HG03521 (cell line): ENCODE results near the gene P3H2.

Experiments used
- ATAC-seq: cut with Tn5 transposase; IDR thresholded peaks from one replicate; pipeline ENCODE4 v1.9.1; 2021; ENCODE audit warnings: mild to moderate bottlenecking, moderate library complexity; ENCODE audit not compliant: unreplicated experiment

P3H2 gene

DNA sequence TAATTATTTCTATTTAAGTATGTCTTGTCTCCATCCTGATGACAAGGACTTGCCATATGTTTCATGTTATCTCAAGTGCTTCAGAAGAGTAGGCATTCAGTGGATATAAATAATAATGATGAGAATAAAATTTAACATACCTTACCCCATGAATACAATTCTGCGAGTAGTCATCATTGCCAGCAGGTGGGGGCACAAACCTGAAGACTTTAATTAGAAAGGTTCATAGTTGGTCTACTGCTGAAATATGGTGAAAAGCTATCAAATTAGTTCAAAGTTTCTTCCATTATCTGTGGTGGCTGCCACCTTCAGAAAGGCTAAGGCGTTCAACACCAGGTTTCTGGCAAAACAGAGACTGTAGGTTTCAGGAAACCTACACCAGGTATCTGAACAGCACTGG, 100.9 kb downstream of the P3H2 start:
- no peak for ATAC-seq

DNA sequence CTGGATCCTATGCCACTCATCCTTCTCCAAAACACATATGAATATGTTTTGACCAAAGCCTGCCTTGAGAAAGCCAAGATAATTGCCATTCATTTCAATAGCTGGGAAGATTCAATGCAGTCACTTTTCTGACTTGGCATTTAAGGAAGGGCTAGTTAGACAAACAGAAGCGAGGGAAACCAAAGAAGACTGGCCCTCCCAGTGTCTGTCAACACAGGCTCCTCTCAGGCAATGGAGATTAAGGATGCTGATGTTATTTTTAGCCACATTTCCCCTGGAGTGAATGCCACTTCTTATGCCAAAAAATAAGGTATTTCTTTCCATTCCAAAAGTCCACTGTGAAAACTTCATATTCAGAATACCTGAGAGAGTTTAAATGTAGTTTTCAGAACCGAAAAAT, 101.7 kb downstream of the P3H2 start:
- ATAC-seq = no peak

- ATAC-seq = no peak
Observed at GRCh38 chr3:190018460-190018859, 102.2 kb downstream of the P3H2 start.

DNA sequence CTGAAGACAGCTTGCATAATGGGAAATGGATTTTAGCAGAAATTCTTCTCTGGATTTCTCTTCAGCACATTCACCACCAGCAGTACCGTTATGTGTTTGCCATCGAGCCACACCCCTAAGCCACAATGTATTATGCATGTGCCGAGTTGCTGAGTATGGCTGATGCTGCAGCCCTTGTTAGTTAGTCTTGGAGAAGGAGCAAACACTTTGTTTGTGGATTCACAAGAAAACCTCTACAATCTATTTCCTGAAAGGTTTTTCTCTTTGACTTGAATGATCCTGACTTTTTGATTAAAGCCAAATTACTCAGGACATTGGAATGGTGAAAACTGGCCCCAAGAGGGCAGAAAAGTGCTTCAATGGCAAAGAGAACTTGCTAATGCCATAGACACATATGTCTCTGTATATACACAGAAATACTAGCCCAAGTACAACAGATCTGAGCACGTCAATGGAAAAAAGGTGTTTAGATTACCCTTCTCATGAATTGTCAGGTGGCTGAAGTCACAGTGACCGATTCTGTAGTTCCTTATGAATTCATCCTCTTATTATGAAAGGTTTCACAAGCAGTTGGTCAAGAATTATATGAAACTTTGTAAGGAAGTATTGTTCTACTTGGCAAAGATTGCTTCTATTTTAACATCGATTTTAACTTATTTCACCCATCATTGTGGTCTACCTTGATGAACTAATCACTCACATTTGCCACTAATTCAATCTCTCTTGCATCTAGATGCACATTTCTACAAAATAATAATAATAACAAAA, 103.0 kb downstream of the P3H2 start:
- ATAC-seq = no peak

DNA sequence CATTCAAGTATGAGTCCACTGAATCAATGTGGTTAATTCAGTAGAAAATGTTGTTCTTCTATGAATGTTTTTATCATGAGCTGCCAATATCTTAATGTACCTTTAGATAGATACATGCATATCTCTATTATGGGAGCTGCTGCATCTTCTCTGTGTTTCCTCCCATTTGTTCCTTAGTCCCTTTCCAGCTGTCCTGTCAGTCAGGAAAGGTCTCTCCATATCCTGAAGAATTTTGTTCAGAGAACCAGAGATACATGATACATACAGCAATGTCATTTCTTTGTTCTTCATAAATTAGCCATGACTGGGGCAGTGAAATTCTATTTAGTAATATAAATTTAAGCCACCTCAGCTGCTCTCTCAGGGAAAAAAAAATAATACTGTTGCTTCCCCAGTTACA, 103.7 kb downstream of the P3H2 start:
- no peak for ATAC-seq

DNA sequence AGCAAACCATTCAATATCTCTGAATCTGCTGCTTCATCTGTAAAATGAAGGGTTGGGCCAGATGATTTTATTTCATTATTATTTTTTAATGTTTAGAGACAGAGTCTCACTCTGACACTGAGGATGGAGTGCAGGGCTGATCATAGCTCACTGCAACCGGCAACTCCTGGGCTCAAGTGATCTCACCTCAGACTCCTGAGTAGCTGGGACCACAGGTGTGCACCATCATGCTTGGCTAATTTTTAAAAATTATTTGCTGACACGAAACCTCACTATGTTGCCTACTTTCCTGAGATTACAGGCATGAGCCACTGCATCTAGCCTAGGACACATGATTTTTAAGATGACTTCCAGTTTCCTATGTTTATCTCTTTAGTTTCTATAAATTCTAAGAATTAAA, 105.8 kb downstream of the P3H2 start:
- ATAC-seq = no peak

GRCh38 chr3:190013943-190014924, 106.5 kb downstream of the P3H2 start:
- ATAC-seq = no peak

DNA sequence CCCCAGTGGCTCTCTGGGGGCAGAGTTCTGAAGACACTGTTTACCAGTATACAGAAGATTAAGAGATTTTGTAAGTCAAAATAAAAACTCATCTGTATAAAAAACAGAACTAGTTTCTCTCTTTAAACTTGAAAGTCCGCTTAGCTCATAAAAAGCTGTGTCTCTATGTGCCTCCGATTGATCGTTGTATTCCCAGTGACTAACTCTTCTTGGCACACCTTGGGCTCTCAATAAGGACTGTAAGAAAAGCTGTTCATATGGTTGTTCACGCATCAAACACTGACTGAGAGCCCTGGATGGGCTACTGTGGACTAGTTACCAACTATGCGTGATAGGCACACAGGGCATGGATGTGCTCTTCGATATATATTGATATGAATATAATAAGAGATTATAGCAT, 107.9 kb downstream of the P3H2 start:
- ATAC-seq = no peak

GRCh38 chr3:190012314-190012782, 108.3 kb downstream of the P3H2 start:
- no peak for ATAC-seq

DNA sequence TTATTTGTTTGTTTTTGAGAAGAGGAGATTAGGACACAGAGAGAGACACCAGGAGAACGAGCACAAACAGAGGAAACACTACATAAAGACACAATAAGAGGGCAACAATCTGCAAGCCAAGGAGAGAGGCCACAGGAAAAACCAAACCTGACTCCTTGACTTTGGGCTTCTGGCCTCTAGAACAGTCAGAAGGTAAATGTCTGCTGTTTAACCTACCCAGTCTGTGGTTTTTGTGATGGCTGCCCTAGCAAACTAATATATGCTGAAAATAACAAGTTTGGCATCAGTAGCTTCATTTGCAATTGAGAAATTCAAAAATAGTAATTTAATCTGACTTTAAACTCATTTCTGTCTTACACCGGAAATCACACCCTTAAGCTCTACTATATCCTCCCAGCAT, 110.2 kb downstream of the P3H2 start:
- no peak for ATAC-seq

DNA sequence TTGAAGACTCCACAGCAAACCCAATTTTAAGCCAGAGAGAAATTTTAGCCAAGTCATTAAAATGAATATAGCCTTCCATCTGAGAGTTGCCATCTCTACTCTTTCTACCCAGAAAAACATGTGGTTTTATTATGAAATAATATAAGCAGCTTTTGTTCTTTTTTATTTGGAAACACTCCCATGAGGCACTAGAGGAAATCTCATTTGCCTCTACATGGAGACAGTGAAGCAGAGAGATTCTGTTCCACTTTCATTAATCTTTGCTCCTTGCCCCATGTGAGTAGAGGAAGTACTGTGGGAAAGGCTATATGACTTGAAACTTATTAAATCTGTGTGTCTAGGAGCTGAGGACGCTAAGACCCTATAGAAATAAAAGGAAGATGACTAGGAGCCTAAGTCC, 111.1 kb downstream of the P3H2 start:
- no peak for ATAC-seq

DNA sequence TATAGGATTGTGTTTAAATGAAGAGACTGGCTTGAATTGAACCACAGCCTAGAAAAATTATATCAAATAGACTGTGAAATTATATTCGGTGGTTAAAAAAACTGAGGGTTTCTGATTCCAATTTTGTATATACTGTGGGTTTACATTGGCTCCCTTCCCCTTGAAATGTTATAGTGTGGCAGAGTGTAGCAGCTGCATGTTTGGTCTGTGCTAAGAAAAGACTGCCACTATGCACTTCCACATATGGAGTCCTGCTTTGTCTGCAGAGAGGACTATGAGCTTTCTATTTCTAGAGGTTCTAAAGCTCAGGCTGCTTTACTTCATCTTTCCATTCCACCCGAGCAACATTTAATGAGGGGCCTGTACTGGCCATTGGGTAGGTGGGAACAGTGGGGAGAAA, 112.3 kb downstream of the P3H2 start:
- ATAC-seq = no peak

- no peak for ATAC-seq
Observed at GRCh38 chr3:190005343-190006113, 115.2 kb downstream of the P3H2 start.

GRCh38 chr3:190004656-190005055, 116.0 kb downstream of the P3H2 start:
- ATAC-seq = no peak

- no peak for ATAC-seq
Observed at GRCh38 chr3:190003681-190004123, 117.0 kb downstream of the P3H2 start.

GRCh38 chr3:190003068-190003467, 117.6 kb downstream of the P3H2 start:
- no peak for ATAC-seq

- no peak for ATAC-seq
Observed at GRCh38 chr3:190001426-190001825, 119.3 kb downstream of the P3H2 start.

- ATAC-seq = no peak
Observed at GRCh38 chr3:190000861-190001196, 119.9 kb downstream of the P3H2 start.

GRCh38 chr3:190000187-190000860, 120.4 kb downstream of the P3H2 start:
- ATAC-seq = no peak

DNA sequence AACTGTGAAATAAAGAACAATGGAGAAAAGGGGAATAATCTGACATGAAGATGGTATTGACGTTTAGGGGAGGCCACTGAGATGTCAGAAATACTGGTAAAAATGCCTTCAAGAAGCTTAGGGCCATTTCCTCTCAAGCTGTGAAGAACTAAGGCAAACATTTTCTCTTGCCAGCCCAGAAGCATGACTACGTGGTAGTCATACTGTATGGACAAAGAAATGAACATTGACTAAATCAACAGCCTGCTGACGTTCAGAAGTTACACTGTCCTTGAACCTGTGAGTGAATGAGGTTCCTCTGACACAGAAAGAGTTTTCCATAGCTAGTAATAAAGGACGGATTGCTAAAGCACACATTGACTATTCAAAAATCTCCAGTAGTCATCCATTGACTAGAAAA, 121.0 kb downstream of the P3H2 start:
- no peak for ATAC-seq

- ATAC-seq = no peak
Observed at GRCh38 chr3:189995129-189995528, 125.6 kb downstream of the P3H2 start.
